ENCODE measurements around the gene SUN1.

Gene SUN1

DNA sequence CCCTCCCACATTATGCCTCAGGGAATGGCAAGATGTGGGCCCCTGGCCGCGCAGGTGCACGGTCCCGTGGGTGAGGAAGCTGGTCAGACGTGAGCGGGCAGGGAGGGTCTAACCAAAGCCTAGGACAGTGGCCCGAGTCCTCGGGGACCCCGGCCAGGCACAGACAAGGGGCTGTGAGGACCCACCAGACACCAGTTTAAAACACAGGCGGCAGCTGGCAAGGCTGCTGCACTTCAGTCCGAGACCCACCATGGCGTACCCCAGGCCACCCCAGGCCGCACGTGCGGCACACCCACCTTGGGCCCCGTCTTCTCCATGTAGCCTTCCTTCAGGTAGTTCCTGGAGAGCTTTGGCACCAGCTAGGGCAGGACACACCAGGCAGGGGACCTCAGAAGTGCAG, 67.5 kb downstream of the SUN1 start:
- no peak for TF ChIP-seq ZNF654 (tag by site-specific recombination; IDR thresholded peaks at IDR 0.05; ENCODE audit: low read depth)
- TF ChIP-seq EGR2 (tag by site-specific recombination; IDR thresholded peaks at IDR 0.05; ENCODE audit: low read depth) = no peak
- TF ChIP-seq, protein P1, sequence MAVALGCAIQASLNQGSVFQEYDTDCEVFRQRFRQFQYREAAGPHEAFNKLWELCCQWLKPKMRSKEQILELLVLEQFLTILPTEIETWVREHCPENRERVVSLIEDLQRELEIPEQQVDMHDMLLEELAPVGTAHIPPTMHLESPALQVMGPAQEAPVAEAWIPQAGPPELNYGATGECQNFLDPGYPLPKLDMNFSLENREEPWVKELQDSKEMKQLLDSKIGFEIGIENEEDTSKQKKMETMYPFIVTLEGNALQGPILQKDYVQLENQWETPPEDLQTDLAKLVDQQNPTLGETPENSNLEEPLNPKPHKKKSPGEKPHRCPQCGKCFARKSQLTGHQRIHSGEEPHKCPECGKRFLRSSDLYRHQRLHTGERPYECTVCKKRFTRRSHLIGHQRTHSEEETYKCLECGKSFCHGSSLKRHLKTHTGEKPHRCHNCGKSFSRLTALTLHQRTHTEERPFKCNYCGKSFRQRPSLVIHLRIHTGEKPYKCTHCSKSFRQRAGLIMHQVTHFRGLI (tag by site-specific recombination; IDR thresholded peaks at IDR 0.05) = no peak
- TF ChIP-seq SCRT2 (tag by site-specific recombination; IDR thresholded peaks at IDR 0.05) = no peak
- TF ChIP-seq BCL11A (tag by site-specific recombination; IDR thresholded peaks at IDR 0.05; ENCODE audit: low read depth) = no peak
- H3K4me1 ChIP-seq (ENCODE audit: control insufficient read depth, insufficient read depth, low read length) = peaks cover 5% of the 10 kb centered on the region; the same call in 1 of the 2 replicates
- peaks cover 0 to 24% of the 10 kb centered on the region in 2 experiments; a peak in 1 of 3 replicates for H3K36me3 ChIP-seq (ENCODE audit: control insufficient read depth in 2 of 2, insufficient read depth in 1 of 2, low read length in 2 of 2)
- H3K27ac ChIP-seq (ENCODE audit: extremely low read depth, low read depth, low read length) = no peak overlapping the region
- POLR2A ChIA-PET = no interaction called here
- H3K9me3 ChIP-seq (ENCODE audit: control insufficient read depth, insufficient read depth, low read depth, low read length) = no peaks in the 10 kb centered on the region
- CTCF ChIA-PET = no interaction called here
- H3K4me3 ChIP-seq (ENCODE audit: low read depth, low read length) = no peak overlapping the region

DNA sequence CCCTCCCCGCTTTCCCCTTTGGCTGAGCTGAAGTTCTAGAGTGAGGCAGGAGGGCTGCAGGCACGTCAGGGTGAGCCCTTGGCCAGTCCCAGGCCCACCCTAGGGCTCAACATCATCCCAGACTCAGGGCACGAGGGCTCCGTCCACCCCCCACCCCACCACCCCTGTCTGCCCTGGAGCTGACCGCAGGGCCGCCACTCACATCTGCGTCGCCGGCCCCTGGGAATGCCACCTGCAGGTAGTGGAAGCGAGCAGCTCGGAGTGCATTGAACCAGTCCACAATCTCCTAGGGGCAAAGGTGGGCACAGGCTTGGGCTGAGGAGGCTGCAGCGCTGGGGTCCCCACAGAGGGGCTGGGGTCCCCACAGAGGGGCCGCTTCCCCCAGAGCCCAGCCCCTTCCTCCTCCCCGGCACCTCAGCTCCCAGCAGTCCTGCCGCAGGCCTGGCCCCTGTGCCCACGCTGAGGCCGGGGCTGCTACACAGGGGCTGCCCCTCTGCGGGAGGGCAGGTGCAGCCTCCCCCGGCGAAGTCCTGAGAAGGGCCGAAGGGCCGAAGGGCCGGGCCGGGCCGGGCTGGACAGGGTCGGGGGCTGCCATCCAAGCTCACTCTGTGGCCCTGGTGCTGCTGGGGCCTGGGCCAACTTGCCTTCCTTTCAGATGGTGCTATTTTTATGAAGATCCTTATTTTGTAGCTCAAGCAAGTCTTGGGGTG, 68.2 kb downstream of the SUN1 start:
- ChIA-PET CTCF (no interaction called here), POLR2A (interaction anchor here (0.6 to 0.8 kb wide), 2 partner anchors 15 to 17 kb away, joined by 3 read pairs; no protein-coding TSS in a partner anchor)

More for the DNA sequence above, 68.2 kb downstream of the SUN1 start:
- Histone ChIP-seq H3K4me1 (ENCODE audit: control insufficient read depth, insufficient read depth, low read length) (peaks cover 5% of the 10 kb centered on the region; the same call in 1 of the 2 replicates), H3K27ac (ENCODE audit: extremely low read depth, low read depth, low read length) (no peak overlapping the region), H3K4me3 (ENCODE audit: low read depth, low read length) (no peak overlapping the region), H3K9me3 (ENCODE audit: control insufficient read depth, insufficient read depth, low read depth, low read length) (no peaks in the 10 kb centered on the region), H3K36me3 (ENCODE audit: control insufficient read depth in 2 of 2, insufficient read depth in 1 of 2, low read length in 2 of 2) (peaks cover 0 to 17% of the 10 kb centered on the region in 2 experiments; a peak in 1 of 3 replicates)
- no peak for TF ChIP-seq WT1 (tag by site-specific recombination; IDR thresholded peaks at IDR 0.05)
- TF ChIP-seq SETDB1 (IDR thresholded peaks at IDR 0.05; ENCODE audit: insufficient read length, low read length) = no peak
- no peak for TF ChIP-seq ZNF221 (tag by site-specific recombination; IDR thresholded peaks at IDR 0.05; ENCODE audit: borderline replicate concordance)
- no peak for TF ChIP-seq ZNF354C (tag by site-specific recombination; IDR thresholded peaks at IDR 0.05; ENCODE audit: borderline replicate concordance, low read depth)
- TF ChIP-seq, protein P2, sequence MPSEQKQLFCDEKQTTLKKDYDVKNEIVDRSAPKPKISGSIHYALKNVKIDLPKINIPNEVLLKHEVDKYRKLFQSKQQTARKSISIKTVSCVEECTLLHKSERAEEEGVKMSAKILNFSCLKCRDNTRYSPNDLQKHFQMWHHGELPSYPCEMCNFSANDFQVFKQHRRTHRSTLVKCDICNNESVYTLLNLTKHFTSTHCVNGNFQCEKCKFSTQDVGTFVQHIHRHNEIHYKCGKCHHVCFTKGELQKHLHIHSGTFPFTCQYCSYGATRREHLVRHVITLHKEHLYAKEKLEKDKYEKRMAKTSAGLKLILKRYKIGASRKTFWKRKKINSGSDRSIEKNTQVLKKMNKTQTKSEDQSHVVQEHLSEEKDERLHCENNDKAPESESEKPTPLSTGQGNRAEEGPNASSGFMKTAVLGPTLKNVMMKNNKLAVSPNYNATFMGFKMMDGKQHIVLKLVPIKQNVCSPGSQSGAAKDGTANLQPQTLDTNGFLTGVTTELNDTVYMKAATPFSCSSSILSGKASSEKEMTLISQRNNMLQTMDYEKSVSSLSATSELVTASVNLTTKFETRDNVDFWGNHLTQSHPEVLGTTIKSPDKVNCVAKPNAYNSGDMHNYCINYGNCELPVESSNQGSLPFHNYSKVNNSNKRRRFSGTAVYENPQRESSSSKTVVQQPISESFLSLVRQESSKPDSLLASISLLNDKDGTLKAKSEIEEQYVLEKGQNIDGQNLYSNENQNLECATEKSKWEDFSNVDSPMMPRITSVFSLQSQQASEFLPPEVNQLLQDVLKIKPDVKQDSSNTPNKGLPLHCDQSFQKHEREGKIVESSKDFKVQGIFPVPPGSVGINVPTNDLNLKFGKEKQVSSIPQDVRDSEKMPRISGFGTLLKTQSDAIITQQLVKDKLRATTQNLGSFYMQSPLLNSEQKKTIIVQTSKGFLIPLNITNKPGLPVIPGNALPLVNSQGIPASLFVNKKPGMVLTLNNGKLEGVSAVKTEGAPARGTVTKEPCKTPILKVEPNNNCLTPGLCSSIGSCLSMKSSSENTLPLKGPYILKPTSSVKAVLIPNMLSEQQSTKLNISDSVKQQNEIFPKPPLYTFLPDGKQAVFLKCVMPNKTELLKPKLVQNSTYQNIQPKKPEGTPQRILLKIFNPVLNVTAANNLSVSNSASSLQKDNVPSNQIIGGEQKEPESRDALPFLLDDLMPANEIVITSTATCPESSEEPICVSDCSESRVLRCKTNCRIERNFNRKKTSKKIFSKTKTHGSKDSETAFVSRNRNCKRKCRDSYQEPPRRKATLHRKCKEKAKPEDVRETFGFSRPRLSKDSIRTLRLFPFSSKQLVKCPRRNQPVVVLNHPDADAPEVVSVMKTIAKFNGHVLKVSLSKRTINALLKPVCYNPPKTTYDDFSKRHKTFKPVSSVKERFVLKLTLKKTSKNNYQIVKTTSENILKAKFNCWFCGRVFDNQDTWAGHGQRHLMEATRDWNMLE (tag by site-specific recombination; conservative IDR thresholded peaks at IDR 0.05; ENCODE audit: low read depth) = no peak
- TF ChIP-seq ZNF184 (tag by site-specific recombination; IDR thresholded peaks at IDR 0.05) = no peak
- TF ChIP-seq, protein P3, sequence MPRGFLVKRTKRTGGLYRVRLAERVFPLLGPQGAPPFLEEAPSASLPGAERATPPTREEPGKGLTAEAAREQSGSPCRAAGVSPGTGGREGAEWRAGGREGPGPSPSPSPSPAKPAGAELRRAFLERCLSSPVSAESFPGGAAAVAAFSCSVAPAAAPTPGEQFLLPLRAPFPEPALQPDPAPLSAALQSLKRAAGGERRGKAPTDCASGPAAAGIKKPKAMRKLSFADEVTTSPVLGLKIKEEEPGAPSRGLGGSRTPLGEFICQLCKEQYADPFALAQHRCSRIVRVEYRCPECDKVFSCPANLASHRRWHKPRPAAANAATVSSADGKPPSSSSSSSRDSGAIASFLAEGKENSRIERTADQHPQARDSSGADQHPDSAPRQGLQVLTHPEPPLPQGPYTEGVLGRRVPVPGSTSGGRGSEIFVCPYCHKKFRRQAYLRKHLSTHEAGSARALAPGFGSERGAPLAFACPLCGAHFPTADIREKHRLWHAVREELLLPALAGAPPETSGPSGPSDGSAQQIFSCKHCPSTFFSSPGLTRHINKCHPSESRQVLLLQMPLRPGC (tag by site-specific recombination; IDR thresholded peaks at IDR 0.05) = no peak
- TF ChIP-seq ZNF394 (tag by site-specific recombination; IDR thresholded peaks at IDR 0.05; ENCODE audit: borderline replicate concordance) = no peak
- no peak for TF ChIP-seq ZNF660 (tag by site-specific recombination; IDR thresholded peaks at IDR 0.05)
- no peak for TF ChIP-seq ZNF121 (tag by site-specific recombination; IDR thresholded peaks at IDR 0.05)
- no peak for TF ChIP-seq OSR2 (tag by site-specific recombination; IDR thresholded peaks at IDR 0.05)

All from HEK293 (cell line).